ENCODE results near the gene CHERP. TPM values are rescaled to one million over a fixed set of nuclear protein-coding genes. Genes with fewer than 3 reads are reported as not detected.

CHERP gene
- total and polyA plus RNA-seq, 2 experiments from 2014 or later, result 31.6 to 41.2 TPM

GRCh38 chr19:16584248-16585093 is 42.2 kb upstream of the CHERP start:
- peak overlapping the region; percentile 48 for H3K4me3 Mint-ChIP-seq
- Histone ChIP-seq H3K27me3 (ENCODE audit: insufficient read depth) (no peaks in the 10 kb centered on the region), H3K4me3 (peak overlapping the region; percentile 44), H3K27ac (ENCODE audit: low read depth) (0 out of 2 replicates have a peak overlapping the region, but pooled peaks have one; percentile 86), H2AFZ (no peak overlapping the region), H3K4me1 (ENCODE audit: insufficient read depth) (peaks cover 48% of the 10 kb centered on the region), H3F3A (replicated peaks; ENCODE audit: low read depth) (peaks cover 10% of the 10 kb centered on the region; the same call in 1 of the 2 replicates), H3K9me2 (ENCODE audit: insufficient read depth) (no peaks in the 10 kb centered on the region), H3K4me2 (peak overlapping the region; percentile 81), H3K36me3 (ENCODE audit: insufficient read depth) (no peaks in the 10 kb centered on the region; the same call in 1 of the 2 replicates), H3K79me2 (replicated peaks; ENCODE audit: insufficient read depth) (peaks cover 98% of the 10 kb centered on the region), H4K20me1 (replicated peaks; ENCODE audit: insufficient read depth) (peaks cover 21% of the 10 kb centered on the region)
- no peaks in the 10 kb centered on the region for H3K9me3 Mint-ChIP-seq
- peaks cover 65% of the 10 kb centered on the region for H3K4me1 Mint-ChIP-seq
- DNase-seq (ENCODE audit: low spot score) (peak; percentile 89), ATAC-seq (peak; percentile 81)
- peaks cover 2% of the 10 kb centered on the region for H3K27me3 Mint-ChIP-seq (ENCODE audit: insufficient read depth, low read depth, poor library complexity)
- H3K36me3 Mint-ChIP-seq (ENCODE audit: low read depth), result no peaks in the 10 kb centered on the region; the same call in 1 of the 3 replicates
- H3K27ac Mint-ChIP-seq, result peak overlapping the region; percentile 95
- TF ChIP-seq, protein P1, sequence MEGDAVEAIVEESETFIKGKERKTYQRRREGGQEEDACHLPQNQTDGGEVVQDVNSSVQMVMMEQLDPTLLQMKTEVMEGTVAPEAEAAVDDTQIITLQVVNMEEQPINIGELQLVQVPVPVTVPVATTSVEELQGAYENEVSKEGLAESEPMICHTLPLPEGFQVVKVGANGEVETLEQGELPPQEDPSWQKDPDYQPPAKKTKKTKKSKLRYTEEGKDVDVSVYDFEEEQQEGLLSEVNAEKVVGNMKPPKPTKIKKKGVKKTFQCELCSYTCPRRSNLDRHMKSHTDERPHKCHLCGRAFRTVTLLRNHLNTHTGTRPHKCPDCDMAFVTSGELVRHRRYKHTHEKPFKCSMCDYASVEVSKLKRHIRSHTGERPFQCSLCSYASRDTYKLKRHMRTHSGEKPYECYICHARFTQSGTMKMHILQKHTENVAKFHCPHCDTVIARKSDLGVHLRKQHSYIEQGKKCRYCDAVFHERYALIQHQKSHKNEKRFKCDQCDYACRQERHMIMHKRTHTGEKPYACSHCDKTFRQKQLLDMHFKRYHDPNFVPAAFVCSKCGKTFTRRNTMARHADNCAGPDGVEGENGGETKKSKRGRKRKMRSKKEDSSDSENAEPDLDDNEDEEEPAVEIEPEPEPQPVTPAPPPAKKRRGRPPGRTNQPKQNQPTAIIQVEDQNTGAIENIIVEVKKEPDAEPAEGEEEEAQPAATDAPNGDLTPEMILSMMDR (conservative IDR thresholded peaks at IDR 0.05; ENCODE audit: low read depth in 2 of 2), result no peak
- TF ChIP-seq CREB1 (CRISPR knock-in tag; IDR thresholded peaks at IDR 0.05; ENCODE audit: low read depth), result no peak
- no peak for TF ChIP-seq STAT1 (IDR thresholded peaks at IDR 0.05; ENCODE audit: unreplicated experiment)
- no peak for TF ChIP-seq ZNF114 (CRISPR knock-in tag; IDR thresholded peaks at IDR 0.05)

GRCh38 chr19:16582486-16583261 is 40.4 kb upstream of the CHERP start:
- DNase-seq (ENCODE audit: low spot score) (no peak), ATAC-seq (no peak)
- peaks cover 3% of the 10 kb centered on the region; the same call in 2 of the 3 replicates for H3K36me3 Mint-ChIP-seq (ENCODE audit: low read depth)
- no peaks in the 10 kb centered on the region for H3K27me3 ChIP-seq (ENCODE audit: insufficient read depth)
- no peaks in the 10 kb centered on the region; the same call in 1 of the 2 replicates for H3K36me3 ChIP-seq (ENCODE audit: insufficient read depth)
- H3K27me3 Mint-ChIP-seq (ENCODE audit: insufficient read depth, low read depth, poor library complexity), result peaks cover 2% of the 10 kb centered on the region
- H3K9me2 ChIP-seq (ENCODE audit: insufficient read depth), result no peaks in the 10 kb centered on the region
- no peak overlapping the region for H3K4me2 ChIP-seq
- H3K27ac ChIP-seq (ENCODE audit: low read depth), result no peak overlapping the region
- H3K4me3 Mint-ChIP-seq, result no peak overlapping the region
- H3K4me1 ChIP-seq (ENCODE audit: insufficient read depth), result peaks cover 35% of the 10 kb centered on the region
- no peaks in the 10 kb centered on the region for H3K9me3 Mint-ChIP-seq
- peaks cover 28% of the 10 kb centered on the region for H4K20me1 ChIP-seq (replicated peaks; ENCODE audit: insufficient read depth)
- TF ChIP-seq STAT1 (IDR thresholded peaks at IDR 0.05; ENCODE audit: unreplicated experiment) (no peak), ETS1 (IDR thresholded peaks at IDR 0.05) (no peak), JUNB (IDR thresholded peaks at IDR 0.05; ENCODE audit: unreplicated experiment) (no peak), ZNF331 (CRISPR knock-in tag; IDR thresholded peaks at IDR 0.05; ENCODE audit: low read depth) (no peak), CREB1 (CRISPR knock-in tag; IDR thresholded peaks at IDR 0.05; ENCODE audit: low read depth) (no peak)
- TF ChIP-seq, protein P2, sequence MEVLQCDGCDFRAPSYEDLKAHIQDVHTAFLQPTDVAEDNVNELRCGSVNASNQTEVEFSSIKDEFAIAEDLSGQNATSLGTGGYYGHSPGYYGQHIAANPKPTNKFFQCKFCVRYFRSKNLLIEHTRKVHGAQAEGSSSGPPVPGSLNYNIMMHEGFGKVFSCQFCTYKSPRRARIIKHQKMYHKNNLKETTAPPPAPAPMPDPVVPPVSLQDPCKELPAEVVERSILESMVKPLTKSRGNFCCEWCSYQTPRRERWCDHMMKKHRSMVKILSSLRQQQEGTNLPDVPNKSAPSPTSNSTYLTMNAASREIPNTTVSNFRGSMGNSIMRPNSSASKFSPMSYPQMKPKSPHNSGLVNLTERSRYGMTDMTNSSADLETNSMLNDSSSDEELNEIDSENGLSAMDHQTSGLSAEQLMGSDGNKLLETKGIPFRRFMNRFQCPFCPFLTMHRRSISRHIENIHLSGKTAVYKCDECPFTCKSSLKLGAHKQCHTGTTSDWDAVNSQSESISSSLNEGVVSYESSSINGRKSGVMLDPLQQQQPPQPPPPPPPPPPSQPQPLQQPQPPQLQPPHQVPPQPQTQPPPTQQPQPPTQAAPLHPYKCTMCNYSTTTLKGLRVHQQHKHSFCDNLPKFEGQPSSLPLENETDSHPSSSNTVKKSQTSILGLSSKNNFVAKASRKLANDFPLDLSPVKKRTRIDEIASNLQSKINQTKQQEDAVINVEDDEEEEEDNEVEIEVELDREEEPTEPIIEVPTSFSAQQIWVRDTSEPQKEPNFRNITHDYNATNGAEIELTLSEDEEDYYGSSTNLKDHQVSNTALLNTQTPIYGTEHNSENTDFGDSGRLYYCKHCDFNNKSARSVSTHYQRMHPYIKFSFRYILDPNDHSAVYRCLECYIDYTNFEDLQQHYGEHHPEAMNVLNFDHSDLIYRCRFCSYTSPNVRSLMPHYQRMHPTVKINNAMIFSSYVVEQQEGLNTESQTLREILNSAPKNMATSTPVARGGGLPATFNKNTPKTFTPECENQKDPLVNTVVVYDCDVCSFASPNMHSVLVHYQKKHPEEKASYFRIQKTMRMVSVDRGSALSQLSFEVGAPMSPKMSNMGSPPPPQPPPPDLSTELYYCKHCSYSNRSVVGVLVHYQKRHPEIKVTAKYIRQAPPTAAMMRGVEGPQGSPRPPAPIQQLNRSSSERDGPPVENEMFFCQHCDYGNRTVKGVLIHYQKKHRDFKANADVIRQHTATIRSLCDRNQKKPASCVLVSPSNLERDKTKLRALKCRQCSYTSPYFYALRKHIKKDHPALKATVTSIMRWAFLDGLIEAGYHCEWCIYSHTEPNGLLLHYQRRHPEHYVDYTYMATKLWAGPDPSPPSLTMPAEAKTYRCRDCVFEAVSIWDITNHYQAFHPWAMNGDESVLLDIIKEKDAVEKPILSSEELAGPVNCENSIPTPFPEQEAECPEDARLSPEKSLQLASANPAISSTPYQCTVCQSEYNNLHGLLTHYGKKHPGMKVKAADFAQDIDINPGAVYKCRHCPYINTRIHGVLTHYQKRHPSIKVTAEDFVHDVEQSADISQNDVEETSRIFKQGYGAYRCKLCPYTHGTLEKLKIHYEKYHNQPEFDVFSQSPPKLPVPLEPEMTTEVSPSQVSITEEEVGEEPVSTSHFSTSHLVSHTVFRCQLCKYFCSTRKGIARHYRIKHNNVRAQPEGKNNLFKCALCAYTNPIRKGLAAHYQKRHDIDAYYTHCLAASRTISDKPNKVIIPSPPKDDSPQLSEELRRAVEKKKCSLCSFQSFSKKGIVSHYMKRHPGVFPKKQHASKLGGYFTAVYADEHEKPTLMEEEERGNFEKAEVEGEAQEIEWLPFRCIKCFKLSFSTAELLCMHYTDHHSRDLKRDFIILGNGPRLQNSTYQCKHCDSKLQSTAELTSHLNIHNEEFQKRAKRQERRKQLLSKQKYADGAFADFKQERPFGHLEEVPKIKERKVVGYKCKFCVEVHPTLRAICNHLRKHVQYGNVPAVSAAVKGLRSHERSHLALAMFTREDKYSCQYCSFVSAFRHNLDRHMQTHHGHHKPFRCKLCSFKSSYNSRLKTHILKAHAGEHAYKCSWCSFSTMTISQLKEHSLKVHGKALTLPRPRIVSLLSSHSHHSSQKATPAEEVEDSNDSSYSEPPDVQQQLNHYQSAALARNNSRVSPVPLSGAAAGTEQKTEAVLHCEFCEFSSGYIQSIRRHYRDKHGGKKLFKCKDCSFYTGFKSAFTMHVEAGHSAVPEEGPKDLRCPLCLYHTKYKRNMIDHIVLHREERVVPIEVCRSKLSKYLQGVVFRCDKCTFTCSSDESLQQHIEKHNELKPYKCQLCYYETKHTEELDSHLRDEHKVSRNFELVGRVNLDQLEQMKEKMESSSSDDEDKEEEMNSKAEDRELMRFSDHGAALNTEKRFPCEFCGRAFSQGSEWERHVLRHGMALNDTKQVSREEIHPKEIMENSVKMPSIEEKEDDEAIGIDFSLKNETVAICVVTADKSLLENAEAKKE (CRISPR knock-in tag; IDR thresholded peaks at IDR 0.05), result no peak
- no peak overlapping the region for H2AFZ ChIP-seq
- peaks cover 96% of the 10 kb centered on the region for H3K79me2 ChIP-seq (replicated peaks; ENCODE audit: insufficient read depth)
- no peak overlapping the region for H3K27ac Mint-ChIP-seq
- H3F3A ChIP-seq (replicated peaks; ENCODE audit: low read depth), result peaks cover 10% of the 10 kb centered on the region; the same call in 1 of the 2 replicates
- H3K4me1 Mint-ChIP-seq, result peaks cover 47% of the 10 kb centered on the region
- H3K4me3 ChIP-seq, result no peak overlapping the region

Measured in GM23338 (cell line).